Measurements from ENCODE around the gene PDCL3.

Gene PDCL3

DNA sequence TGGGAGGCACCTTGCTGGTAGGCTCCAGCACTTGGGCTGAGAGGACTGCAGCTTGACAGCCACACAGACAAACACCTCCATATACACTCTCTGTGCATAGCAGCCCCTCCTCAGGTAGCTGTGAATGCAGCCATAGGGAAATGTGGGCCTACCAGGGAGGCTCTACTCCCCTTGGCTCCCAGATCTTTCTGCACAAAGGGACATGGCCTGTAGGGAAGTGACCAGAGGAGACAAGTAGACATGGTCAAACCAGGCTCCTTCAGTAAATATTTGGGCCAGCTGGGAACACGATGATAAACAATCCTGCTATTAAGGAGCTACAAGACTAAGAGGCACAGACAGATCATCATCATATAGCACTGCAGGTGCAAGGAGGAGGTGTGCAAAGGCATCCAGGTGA is 35.9 kb upstream of the PDCL3 start:
- no peak for TF ChIP-seq CTCF (IDR thresholded peaks at IDR 0.05)
- DNase-seq (ENCODE audit: low spot score): peak; percentile 40

GRCh38 chr2:100527440-100528015 is 35.3 kb upstream of the PDCL3 start:
- no peak for TF ChIP-seq CTCF (IDR thresholded peaks at IDR 0.05)
- no peak overlapping the region for H3K27ac ChIP-seq
- H3K4me3 ChIP-seq: no peak overlapping the region
- peak; percentile 64 for DNase-seq (ENCODE audit: low spot score)

More for the DNA sequence above, 35.9 kb upstream of the PDCL3 start:
- no peak overlapping the region for H3K27ac ChIP-seq
- H3K4me3 ChIP-seq: no peak overlapping the region

- Histone ChIP-seq H3K4me3 (no peak overlapping the region), H3K27ac (no peak overlapping the region)
- no peak for DNase-seq (ENCODE audit: low spot score)
- TF ChIP-seq CTCF (IDR thresholded peaks at IDR 0.05): no peak
These were observed 33.6 kb upstream of the PDCL3 start for GRCh38 chr2:100529176-100529575.

- Histone ChIP-seq H3K27ac (no peak overlapping the region), H3K4me3 (no peak overlapping the region)
- no peak for DNase-seq (ENCODE audit: low spot score)
- TF ChIP-seq CTCF (IDR thresholded peaks at IDR 0.05): no peak
These were observed 32.9 kb upstream of the PDCL3 start for GRCh38 chr2:100529900-100530299.

GRCh38 chr2:100535855-100536254 is 26.9 kb upstream of the PDCL3 start:
- Histone ChIP-seq H3K4me3 (no peak overlapping the region), H3K27ac (no peak overlapping the region)
- TF ChIP-seq CTCF (IDR thresholded peaks at IDR 0.05): no peak
- no peak for DNase-seq (ENCODE audit: low spot score)

DNA sequence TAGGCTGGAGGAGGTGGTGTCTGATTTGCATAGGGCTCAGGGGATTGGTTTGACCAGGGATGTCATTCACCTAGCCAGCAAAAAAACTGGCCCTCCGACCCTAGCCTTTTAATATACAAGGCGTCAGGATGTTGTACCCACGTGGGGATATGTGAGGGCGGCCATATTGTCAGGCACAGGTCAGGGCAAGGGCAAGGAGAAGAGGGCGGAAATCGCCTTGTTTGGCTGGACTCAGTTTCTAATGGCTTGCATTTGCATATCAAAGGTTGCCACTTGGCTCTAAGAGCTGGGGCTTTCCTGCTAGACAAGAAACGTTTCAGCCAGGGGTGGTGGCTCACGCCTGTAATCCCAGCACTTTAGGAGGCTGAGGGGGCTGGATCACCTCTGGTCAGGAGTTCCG is 24.9 kb upstream of the PDCL3 start:
- no peak for DNase-seq (ENCODE audit: low spot score)
- Histone ChIP-seq H3K4me3 (no peak overlapping the region), H3K27ac (no peak overlapping the region)
- TF ChIP-seq CTCF (IDR thresholded peaks at IDR 0.05): no peak

DNA sequence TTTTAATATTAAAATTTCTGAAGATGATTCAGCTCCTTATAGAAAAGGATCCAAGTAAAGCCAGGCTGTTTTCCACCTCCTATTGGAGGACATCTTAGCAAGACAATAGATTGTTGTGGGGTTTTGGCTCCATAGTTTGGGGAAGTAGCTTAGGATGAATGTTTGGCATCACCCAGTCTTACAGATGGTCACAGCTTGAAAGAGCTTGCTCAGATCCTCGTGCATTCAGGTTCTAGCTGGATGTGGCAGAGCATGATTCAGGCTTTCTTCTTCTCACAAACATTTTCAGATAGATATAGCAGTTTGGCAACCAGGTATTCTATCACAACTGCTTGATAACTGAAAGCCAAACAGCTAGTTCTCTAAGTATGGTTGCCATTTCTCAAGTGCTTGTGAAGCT is 23.6 kb upstream of the PDCL3 start:
- DNase-seq (ENCODE audit: low spot score): no peak
- no peak overlapping the region for H3K4me3 ChIP-seq
- no peak overlapping the region for H3K27ac ChIP-seq
- TF ChIP-seq CTCF (IDR thresholded peaks at IDR 0.05): no peak
